HepG2 (cell line): Measurements from ENCODE around the gene VILL. TPM values are rescaled to one million over a fixed set of nuclear protein-coding genes. Genes with fewer than 3 reads are reported as not detected.
A peak's percentile ranks its signal among the peaks of the same experiment; 100 is the strongest.

Source experiments
- ARID5B ChIP-seq: IDR thresholded peaks from 2 replicates; pipeline ENCODE4 v1.4.0; 2020; ENCODE audit warnings: mild to moderate bottlenecking, missing genetic modification reagents
- DMTF1 ChIP-seq: sonication (generic); formaldehyde crosslinking; IDR thresholded peaks from 2 replicates; pipeline ENCODE4 v1.4.0; 2020; ENCODE audit warnings: mild to moderate bottlenecking, missing genetic modification reagents
- FOSL2 ChIP-seq: sonication (generic); formaldehyde crosslinking; IDR thresholded peaks from 2 replicates; pipeline ENCODE4 v1.4.0; 2020; ENCODE audit warnings: missing genetic modification reagents
- GATAD2A ChIP-seq: IDR thresholded peaks from 2 replicates; pipeline ENCODE4 v1.6.1; 2016
- NFE2 ChIP-seq: sonication (generic); formaldehyde crosslinking; IDR thresholded peaks from 2 replicates; pipeline ENCODE4 v1.4.0; 2020; ENCODE audit warnings: missing genetic modification reagents
- RAD21 ChIP-seq: fragments of 450-650 bp; formaldehyde crosslinking; IDR thresholded peaks from 2 replicates; pipeline ENCODE4 v1.5.0; 2020; ENCODE audit warnings: mild to moderate bottlenecking
- SRSF1 ChIP-seq: fragments of 200-400 bp; formaldehyde crosslinking; optimal IDR thresholded peaks from 2 replicates; pipeline ENCODE3; 2017; ENCODE audit warnings: mild to moderate bottlenecking, low read depth, low read length, moderate library complexity
- TBX2 ChIP-seq: sonication (generic); formaldehyde crosslinking; IDR thresholded peaks from 2 replicates; pipeline ENCODE4 v1.5.0; 2020; ENCODE audit warnings: missing genetic modification reagents, mild to moderate bottlenecking, borderline replicate concordance
- TEF ChIP-seq: sonication (generic); formaldehyde crosslinking; IDR thresholded peaks from 2 replicates; pipeline ENCODE4 v1.5.0; 2020; ENCODE audit warnings: missing genetic modification reagents
- ZBTB40 ChIP-seq, 2 experiments: fragments of 450-650 bp in 1 of 2; sonication (generic) in 1 of 2; formaldehyde crosslinking in 1 of 2; IDR thresholded peaks; 2 replicates each; pipeline versions ENCODE4 v1.6.1 to v1.8.0; 2016 to 2022; ENCODE audit warnings: antibody characterized with exemption in 1 of 2, mild to moderate bottlenecking in 1 of 2, missing genetic modification reagents in 1 of 2
- ZNF24 ChIP-seq: fragments of 450-650 bp; IDR thresholded peaks from 2 replicates; pipeline ENCODE4 v1.6.1; 2017; ENCODE audit warnings: antibody characterized with exemption, mild to moderate bottlenecking
- ZNF256 ChIP-seq: sonication (generic); formaldehyde crosslinking; conservative IDR thresholded peaks from 2 replicates; pipeline ENCODE4 v1.4.0; 2020; ENCODE audit warnings: missing genetic modification reagents
- ZNF296 ChIP-seq: sonication (generic); formaldehyde crosslinking; conservative IDR thresholded peaks from 2 replicates; pipeline ENCODE4 v1.5.0; 2020; ENCODE audit warnings: mild to moderate bottlenecking, missing genetic modification reagents
- ZSCAN22 ChIP-seq: sonication (generic); formaldehyde crosslinking; IDR thresholded peaks from 2 replicates; pipeline ENCODE4 v1.4.0; 2020; ENCODE audit warnings: mild to moderate bottlenecking, missing genetic modification reagents
- polyA plus RNA-seq, 8 experiments: library from polyadenylated mRNA; depleted of rRNA in 3 of 8; stranded (reverse) in 7 of 8; unstranded in 1 of 8; fragments of >200 nt; fragmentation: Illumina TruSeq in 4 of 8; extraction: Trizol in 4 of 8; gene quantifications; 2 replicates each; pipeline versions ENCODE4 v1.2.1 to v1.2.3, GENCODE V29; 2011 to 2016; ENCODE audit warnings: low read depth in 4 of 8, missing spikeins in 1 of 8, mixed read lengths in 1 of 8; ENCODE audit not compliant: insufficient read depth in 1 of 8
- total RNA-seq, 5 experiments: library from RNA; depleted of rRNA; stranded (reverse); fragments of >200 nt; fragmentation: Illumina TruSeq; extraction: Trizol; gene quantifications; 2 replicates each; pipeline ENCODE4 v1.2.3, GENCODE V29; 2016; ENCODE audit warnings: low read depth in 1 of 5

Gene VILL
- total and polyA plus RNA-seq, 2 of the 13 experiments (the other 11 are each of a cell fraction or from before 2014, with no cell fraction given): 3.2 to 5.3 TPM

GRCh38 chr3:38054499-38055001, 64.0 kb downstream of the VILL start (continued):
- TF ChIP-seq FOSL2 (peak; percentile 29; the same call in 1 of the 2 replicates), ZNF256 (CRISPR knock-in tag) (no peak), TBX2 (CRISPR knock-in tag) (0 out of 2 replicates have a peak, but pooled peaks have one; percentile 15), TEF (CRISPR knock-in tag) (no peak), DMTF1 (CRISPR knock-in tag) (no peak), ZBTB40 (IDR thresholded peaks at IDR 0.05) (no peak), ZBTB40 (CRISPR knock-in tag; IDR thresholded peaks at IDR 0.05) (0 out of 2 replicates have a peak, but pooled peaks have one; percentile 21), GATAD2A (CRISPR knock-in tag) (0 out of 2 replicates have a peak, but pooled peaks have one; percentile 21), ZNF296 (CRISPR knock-in tag) (no peak), RAD21 (no peak), ZNF24 (no peak), ARID5B (peak; percentile 52), NFE2 (CRISPR knock-in tag) (no peak), ZSCAN22 (CRISPR knock-in tag) (no peak), SRSF1 (no peak)
